ENCODE measurements around the gene GMPPB. TPM values are rescaled to one million over a fixed set of nuclear protein-coding genes. Genes with fewer than 3 reads are reported as not detected.

GMPPB gene
- total and polyA plus RNA-seq, 4 donors = 12.6 to 57.8 (median 35.6) TPM

GRCh38 chr3:49714728-49715550 is 8.8 kb downstream of the GMPPB start:
- Histone ChIP-seq H3K27me3 (ENCODE audit: control insufficient read depth in 4 of 4, insufficient read depth in 4 of 4, low read length in 3 of 4) (no peaks in the 10 kb centered on the region), H3K4me3 (ENCODE audit: low read depth in 1 of 3, low read length in 3 of 3) (no peak overlapping the region), H3K4me1 (ENCODE audit: control insufficient read depth in 4 of 4, insufficient read depth in 4 of 4, low read length in 3 of 4) (peaks cover 2 to 14% (median 7%) of the 10 kb centered on the region in 4 donors), H3K9me3 (ENCODE audit: control insufficient read depth in 4 of 4, low read length in 3 of 4) (no peaks in the 10 kb centered on the region), H3K9ac (ENCODE audit: low read depth in 1 of 2, low read length in 2 of 2) (no peak overlapping the region), H3K36me3 (ENCODE audit: control insufficient read depth in 4 of 4, insufficient read depth in 3 of 4, low read depth in 1 of 4, low read length in 3 of 4) (peaks cover 6 to 62% (median 25%) of the 10 kb centered on the region in 4 donors), H3K27ac (ENCODE audit: low read depth in 1 of 2, low read length in 2 of 2) (no peak overlapping the region)
- DNase-seq (ENCODE audit: low spot score) = no peak
- 90% methylated on average over 13 of the region's 13 CpGs for WGBS
- TF ChIP-seq EGR1 (IDR thresholded peaks at IDR 0.05; ENCODE audit: low read depth in 2 of 2) (no peak), MAX (IDR thresholded peaks at IDR 0.05) (no peak), ATF3 (IDR thresholded peaks at IDR 0.05) (no peak), FOXA2 (IDR thresholded peaks at IDR 0.05) (no peak), SP1 (IDR thresholded peaks at IDR 0.05) (no peak)

GRCh38 chr3:49713336-49714105 is 10.2 kb downstream of the GMPPB start:
- WGBS = 95% methylated on average over 25 of the region's 25 CpGs
- H3K36me3 ChIP-seq (ENCODE audit: control insufficient read depth in 4 of 4, insufficient read depth in 3 of 4, low read depth in 1 of 4, low read length in 3 of 4) = peaks cover 6 to 63% (median 25%) of the 10 kb centered on the region in 4 donors

GRCh38 chr3:49712631-49713317 is 11.0 kb downstream of the GMPPB start:
- no peak for TF ChIP-seq EGR1 (IDR thresholded peaks at IDR 0.05; ENCODE audit: low read depth in 2 of 2)
- TF ChIP-seq SP1 (IDR thresholded peaks at IDR 0.05) = no peak
- TF ChIP-seq ATF3 (IDR thresholded peaks at IDR 0.05) = no peak
- no peak for TF ChIP-seq NR2F2 (IDR thresholded peaks at IDR 0.05)
- TF ChIP-seq RAD21 (IDR thresholded peaks at IDR 0.05) = no peak
- Histone ChIP-seq H3K9me3 (ENCODE audit: control insufficient read depth in 4 of 4, low read length in 3 of 4) (no peaks in the 10 kb centered on the region), H3K4me1 (ENCODE audit: control insufficient read depth in 4 of 4, insufficient read depth in 4 of 4, low read length in 3 of 4) (no peaks in the 10 kb centered on the region), H3K4me3 (ENCODE audit: low read depth in 1 of 3, low read length in 3 of 3) (no peak overlapping the region), H3K36me3 (ENCODE audit: control insufficient read depth in 4 of 4, insufficient read depth in 3 of 4, low read depth in 1 of 4, low read length in 3 of 4) (peaks cover 11 to 64% (median 27%) of the 10 kb centered on the region in 4 donors), H3K27ac (ENCODE audit: low read depth in 1 of 2, low read length in 2 of 2) (no peak overlapping the region), H3K9ac (ENCODE audit: low read depth in 1 of 2, low read length in 2 of 2) (no peak overlapping the region), H3K27me3 (ENCODE audit: control insufficient read depth in 4 of 4, insufficient read depth in 4 of 4, low read length in 3 of 4) (no peaks in the 10 kb centered on the region)
- WGBS = 65% methylated on average over 7 of the region's 7 CpGs
- DNase-seq (ENCODE audit: low spot score) = no peak

More at GRCh38 chr3:49713336-49714105, 10.2 kb downstream of the GMPPB start:
- H3K9ac ChIP-seq (ENCODE audit: low read depth in 1 of 2, low read length in 2 of 2) = no peak overlapping the region
- H3K9me3 ChIP-seq (ENCODE audit: control insufficient read depth in 4 of 4, low read length in 3 of 4) = no peaks in the 10 kb centered on the region
- H3K4me3 ChIP-seq (ENCODE audit: low read depth in 1 of 3, low read length in 3 of 3) = no peak overlapping the region
- H3K27ac ChIP-seq (ENCODE audit: low read depth in 1 of 2, low read length in 2 of 2) = no peak overlapping the region
- peaks cover 0 to 2% (median under 1%) of the 10 kb centered on the region in 4 donors for H3K4me1 ChIP-seq (ENCODE audit: control insufficient read depth in 4 of 4, insufficient read depth in 4 of 4, low read length in 3 of 4)
- TF ChIP-seq YY1 (IDR thresholded peaks at IDR 0.05) = no peak
- no peak for TF ChIP-seq TAF1 (conservative IDR thresholded peaks at IDR 0.05)
- no peak for TF ChIP-seq RAD21 (IDR thresholded peaks at IDR 0.05)
- TF ChIP-seq FOXA2 (IDR thresholded peaks at IDR 0.05) = no peak
- TF ChIP-seq RXRA (IDR thresholded peaks at IDR 0.05) = no peak
- DNase-seq (ENCODE audit: low spot score) = no peak
- no peaks in the 10 kb centered on the region for H3K27me3 ChIP-seq (ENCODE audit: control insufficient read depth in 4 of 4, insufficient read depth in 4 of 4, low read length in 3 of 4)

All from liver (tissue), 9 donors.